MM.1S (cell line): ENCODE results near the gene NAMPT.

ENCODE experiments used
- DNase-seq: peaks from one replicate; pipeline ENCODE4 v3.0.0-alpha.2; 2015
- H2AFZ ChIP-seq: fragments of 300-600 bp; sonication (generic); 2 replicates; pipeline ENCODE4 v1.6.0; 2016; ENCODE audit warnings: antibody characterized with exemption, low read length
- H3F3A ChIP-seq: fragments of 300-600 bp; sonication (generic); 2 replicates; pipeline ENCODE4 v1.6.1; 2016; ENCODE audit warnings: mild to moderate bottlenecking, antibody characterized with exemption, low read length, moderate library complexity, mixed read lengths; ENCODE audit not compliant: insufficient read depth
- H3K27ac ChIP-seq: fragments of 300-600 bp; sonication (generic); 2 replicates; pipeline ENCODE4 v1.5.1; 2016; ENCODE audit warnings: mild to moderate bottlenecking, low read length
- H3K27me3 ChIP-seq: fragments of 300-600 bp; sonication (generic); replicated peaks from 2 replicates; pipeline ENCODE4 v1.6.0; 2016; ENCODE audit warnings: low read length; ENCODE audit not compliant: insufficient read depth
- H3K36me3 ChIP-seq: fragments of 300-600 bp; sonication (generic); replicated peaks from 2 replicates; pipeline ENCODE4 v1.6.1; 2016; ENCODE audit warnings: mild to moderate bottlenecking, low read length, mixed read lengths; ENCODE audit not compliant: insufficient read depth
- H3K4me1 ChIP-seq: fragments of 300-600 bp; sonication (generic); 2 replicates; pipeline ENCODE4 v1.6.1; 2016; ENCODE audit warnings: low read length, mixed read lengths
- H3K4me2 ChIP-seq: fragments of 300-600 bp; sonication (generic); 2 replicates; pipeline ENCODE4 v1.6.0; 2016; ENCODE audit warnings: low read depth, low read length
- H3K4me3 ChIP-seq: fragments of 300-600 bp; sonication (generic); 2 replicates; pipeline ENCODE4 v1.5.1; 2016; ENCODE audit warnings: low read length, mixed read lengths
- H3K79me2 ChIP-seq: fragments of 300-600 bp; sonication (generic); 2 replicates; pipeline ENCODE4 v1.6.1; 2016; ENCODE audit warnings: mixed run types, low read length, mixed read lengths
- H3K9ac ChIP-seq: fragments of 300-600 bp; sonication (generic); 2 replicates; pipeline ENCODE4 v1.6.1; 2016; ENCODE audit warnings: low read length, mixed read lengths
- H3K9me2 ChIP-seq: fragments of 300-600 bp; sonication (generic); replicated peaks from 2 replicates; pipeline ENCODE4 v1.6.1; 2016; ENCODE audit warnings: mild to moderate bottlenecking, low read length, mixed read lengths; ENCODE audit not compliant: insufficient read depth
- H3K9me3 ChIP-seq: fragments of 300-600 bp; sonication (generic); replicated peaks from 2 replicates; pipeline ENCODE4 v1.6.1; 2016; ENCODE audit warnings: mild to moderate bottlenecking, low read length, mixed read lengths; ENCODE audit not compliant: insufficient read depth
- H4K20me1 ChIP-seq: fragments of 300-600 bp; sonication (generic); 2 replicates; pipeline ENCODE4 v1.6.1; 2016; ENCODE audit warnings: mild to moderate bottlenecking, low read length, moderate library complexity, mixed read lengths; ENCODE audit not compliant: insufficient read depth
- EZH2 ChIP-seq: fragments of 300-600 bp; sonication (generic); optimal IDR thresholded peaks from 2 replicates; pipeline ENCODE3; 2017; ENCODE audit warnings: low read depth, mild to moderate bottlenecking, antibody characterized with exemption, low read length, mixed read lengths
- EZH2phosphoT487 ChIP-seq: fragments of 300-600 bp; sonication (generic); IDR thresholded peaks from 2 replicates; pipeline ENCODE4 v1.6.1; 2018; ENCODE audit warnings: antibody characterized with exemption, low read length
- TF ChIP-seq, protein P1 (sequence below): fragments of 300-600 bp; sonication (generic); IDR thresholded peaks from 2 replicates; pipeline ENCODE4 v1.5.1; 2016; ENCODE audit warnings: antibody characterized with exemption, low read length, mixed read lengths

Gene NAMPT

DNA sequence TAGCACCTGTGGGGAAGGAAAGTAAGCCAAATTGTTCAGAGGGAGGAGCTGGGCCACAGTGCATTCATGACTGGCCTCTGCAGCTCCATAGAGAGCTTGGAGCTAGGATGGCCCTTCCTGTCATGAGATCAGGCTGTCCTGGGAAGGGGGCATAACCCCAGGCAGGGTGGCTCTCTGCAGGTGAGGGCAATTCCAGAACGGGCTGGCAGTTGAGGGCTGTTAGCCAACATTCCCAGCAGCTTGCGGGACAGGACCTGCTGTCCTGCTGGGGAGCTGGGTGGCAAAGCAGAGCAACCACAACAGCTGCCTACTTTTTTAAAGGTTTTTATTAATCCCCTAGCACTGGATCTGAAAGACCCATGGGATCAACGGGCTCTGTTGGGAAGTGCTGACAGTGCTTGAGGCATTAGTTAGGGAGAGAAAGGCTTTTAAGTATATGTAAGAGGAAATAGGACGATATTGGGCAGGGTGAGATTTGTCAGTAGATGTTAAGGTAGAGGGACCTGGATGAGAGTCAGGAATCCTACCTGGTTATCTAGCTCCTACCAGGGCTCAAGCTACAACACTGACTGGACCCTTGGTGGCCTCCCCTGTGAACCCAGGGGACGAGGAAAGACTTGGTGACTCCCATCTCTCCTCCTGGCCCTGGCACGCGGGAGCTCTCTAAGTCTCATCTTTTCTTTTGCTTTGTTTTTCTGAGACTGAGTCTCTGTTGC is 77.8 kb downstream of the NAMPT start:
- H3F3A ChIP-seq: no peaks in the 10 kb centered on the region
- peaks cover 6% of the 10 kb centered on the region; the same call in 1 of the 2 replicates for H3K4me1 ChIP-seq
- no peaks in the 10 kb centered on the region for H3K9me2 ChIP-seq
- no peak overlapping the region for H3K27ac ChIP-seq
- H3K4me3 ChIP-seq: no peak overlapping the region
- no peak overlapping the region for H3K4me2 ChIP-seq
- H3K27me3 ChIP-seq: no peaks in the 10 kb centered on the region
- no peaks in the 10 kb centered on the region for H3K9me3 ChIP-seq
- no peaks in the 10 kb centered on the region for H3K79me2 ChIP-seq
- TF ChIP-seq, protein P1, sequence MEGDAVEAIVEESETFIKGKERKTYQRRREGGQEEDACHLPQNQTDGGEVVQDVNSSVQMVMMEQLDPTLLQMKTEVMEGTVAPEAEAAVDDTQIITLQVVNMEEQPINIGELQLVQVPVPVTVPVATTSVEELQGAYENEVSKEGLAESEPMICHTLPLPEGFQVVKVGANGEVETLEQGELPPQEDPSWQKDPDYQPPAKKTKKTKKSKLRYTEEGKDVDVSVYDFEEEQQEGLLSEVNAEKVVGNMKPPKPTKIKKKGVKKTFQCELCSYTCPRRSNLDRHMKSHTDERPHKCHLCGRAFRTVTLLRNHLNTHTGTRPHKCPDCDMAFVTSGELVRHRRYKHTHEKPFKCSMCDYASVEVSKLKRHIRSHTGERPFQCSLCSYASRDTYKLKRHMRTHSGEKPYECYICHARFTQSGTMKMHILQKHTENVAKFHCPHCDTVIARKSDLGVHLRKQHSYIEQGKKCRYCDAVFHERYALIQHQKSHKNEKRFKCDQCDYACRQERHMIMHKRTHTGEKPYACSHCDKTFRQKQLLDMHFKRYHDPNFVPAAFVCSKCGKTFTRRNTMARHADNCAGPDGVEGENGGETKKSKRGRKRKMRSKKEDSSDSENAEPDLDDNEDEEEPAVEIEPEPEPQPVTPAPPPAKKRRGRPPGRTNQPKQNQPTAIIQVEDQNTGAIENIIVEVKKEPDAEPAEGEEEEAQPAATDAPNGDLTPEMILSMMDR: no peak
- no peak for TF ChIP-seq EZH2phosphoT487
- no peak for TF ChIP-seq EZH2
- no peaks in the 10 kb centered on the region for H4K20me1 ChIP-seq
- H3K36me3 ChIP-seq: no peaks in the 10 kb centered on the region
- no peak overlapping the region for H3K9ac ChIP-seq
- DNase-seq: no peak
- H2AFZ ChIP-seq: no peak overlapping the region

- Histone ChIP-seq H3K4me1 (peaks cover 6% of the 10 kb centered on the region; the same call in 1 of the 2 replicates), H3K9me3 (no peaks in the 10 kb centered on the region), H3K4me2 (no peak overlapping the region), H3K9ac (no peak overlapping the region), H3K9me2 (no peaks in the 10 kb centered on the region), H3K79me2 (no peaks in the 10 kb centered on the region), H4K20me1 (no peaks in the 10 kb centered on the region), H3K4me3 (no peak overlapping the region), H3K27me3 (no peaks in the 10 kb centered on the region), H3F3A (no peaks in the 10 kb centered on the region), H3K36me3 (no peaks in the 10 kb centered on the region), H3K27ac (no peak overlapping the region), H2AFZ (no peak overlapping the region)
- DNase-seq: no peak
- TF ChIP-seq EZH2 (no peak), EZH2phosphoT487 (no peak)
- TF ChIP-seq, protein P1: no peak
Observed at GRCh38 chr7:106205621-106206222, 79.1 kb downstream of the NAMPT start.

DNA sequence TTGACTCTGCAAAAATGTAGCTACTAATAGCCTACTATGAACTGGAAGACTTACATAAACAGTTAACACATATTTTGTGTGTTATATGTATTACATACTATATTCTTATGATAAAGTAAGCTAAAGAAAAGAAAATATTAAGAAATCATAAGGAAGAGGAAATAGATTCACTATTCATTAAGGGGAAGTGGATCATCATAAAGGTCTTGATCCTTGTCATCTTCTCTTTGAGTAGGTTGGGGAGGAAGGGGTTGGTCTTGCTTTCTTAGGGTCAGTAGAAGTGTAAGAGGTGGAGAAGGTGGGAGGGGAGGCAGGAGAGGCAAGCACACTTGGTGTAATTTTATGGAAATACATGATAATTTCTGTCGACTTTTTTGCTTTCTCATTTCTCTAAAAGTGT is 81.3 kb downstream of the NAMPT start:
- H3K79me2 ChIP-seq: no peaks in the 10 kb centered on the region
- no peaks in the 10 kb centered on the region for H3F3A ChIP-seq
- no peaks in the 10 kb centered on the region for H3K9me2 ChIP-seq
- no peaks in the 10 kb centered on the region for H3K36me3 ChIP-seq
- TF ChIP-seq EZH2 (no peak), EZH2phosphoT487 (no peak)
- TF ChIP-seq, protein P1: no peak
- H3K4me1 ChIP-seq: peaks cover 6% of the 10 kb centered on the region; the same call in 1 of the 2 replicates
- no peak overlapping the region for H3K4me3 ChIP-seq
- no peaks in the 10 kb centered on the region for H4K20me1 ChIP-seq
- no peak overlapping the region for H3K27ac ChIP-seq
- no peak for DNase-seq
- H3K4me2 ChIP-seq: no peak overlapping the region
- H3K9me3 ChIP-seq: no peaks in the 10 kb centered on the region
- no peaks in the 10 kb centered on the region for H3K27me3 ChIP-seq
- no peak overlapping the region for H2AFZ ChIP-seq
- no peak overlapping the region for H3K9ac ChIP-seq
